GM12891 (cell line): Measurements from ENCODE around the gene MRPL34.

ENCODE experiments used
- DNase-seq: peaks from one replicate; pipeline ENCODE4 v3.0.0; 2011; ENCODE audit warnings: low spot score; ENCODE audit not compliant: insufficient read length
- FAIRE-seq: peaks from 2 replicates; lab custom pipeline; 2011; peaks lifted over from hg19 to GRCh38; lab: Jason Lieb, UNC
- PAX5 ChIP-seq: IDR thresholded peaks from 2 replicates; pipeline ENCODE4 v1.6.1; 2011; ENCODE audit warnings: low read length, moderate library complexity, mild to moderate bottlenecking; ENCODE audit not compliant: insufficient read depth, severe bottlenecking
- POLR2A ChIP-seq: IDR thresholded peaks from 2 replicates; pipeline ENCODE4 v1.6.1; 2011; ENCODE audit warnings: low read depth, low read length, control low read depth
- POLR2AphosphoS5 ChIP-seq: IDR thresholded peaks from 2 replicates; pipeline ENCODE4 v1.6.1; 2011; ENCODE audit warnings: low read depth, low read length, control low read depth
- POU2F2 ChIP-seq: IDR thresholded peaks from 2 replicates; pipeline ENCODE4 v1.6.1; 2011; ENCODE audit warnings: low read depth, mild to moderate bottlenecking, control low read depth, low read length, moderate library complexity
- SPI1 ChIP-seq: IDR thresholded peaks from 2 replicates; pipeline ENCODE4 v1.6.1; 2011; ENCODE audit warnings: low read depth, low read length, control low read depth
- TAF1 ChIP-seq: IDR thresholded peaks from 2 replicates; pipeline ENCODE4 v1.6.1; 2011; ENCODE audit warnings: low read depth, low read length, control low read depth

The MRPL34 gene

GRCh38 chr19:17332677-17333581, 27.3 kb downstream of the MRPL34 start:
- TF ChIP-seq PAX5 (no peak), TAF1 (no peak), POLR2A (no peak), POLR2AphosphoS5 (no peak), POU2F2 (no peak), SPI1 (no peak)
- FAIRE-seq, result no peak
- DNase-seq, result no peak

DNA sequence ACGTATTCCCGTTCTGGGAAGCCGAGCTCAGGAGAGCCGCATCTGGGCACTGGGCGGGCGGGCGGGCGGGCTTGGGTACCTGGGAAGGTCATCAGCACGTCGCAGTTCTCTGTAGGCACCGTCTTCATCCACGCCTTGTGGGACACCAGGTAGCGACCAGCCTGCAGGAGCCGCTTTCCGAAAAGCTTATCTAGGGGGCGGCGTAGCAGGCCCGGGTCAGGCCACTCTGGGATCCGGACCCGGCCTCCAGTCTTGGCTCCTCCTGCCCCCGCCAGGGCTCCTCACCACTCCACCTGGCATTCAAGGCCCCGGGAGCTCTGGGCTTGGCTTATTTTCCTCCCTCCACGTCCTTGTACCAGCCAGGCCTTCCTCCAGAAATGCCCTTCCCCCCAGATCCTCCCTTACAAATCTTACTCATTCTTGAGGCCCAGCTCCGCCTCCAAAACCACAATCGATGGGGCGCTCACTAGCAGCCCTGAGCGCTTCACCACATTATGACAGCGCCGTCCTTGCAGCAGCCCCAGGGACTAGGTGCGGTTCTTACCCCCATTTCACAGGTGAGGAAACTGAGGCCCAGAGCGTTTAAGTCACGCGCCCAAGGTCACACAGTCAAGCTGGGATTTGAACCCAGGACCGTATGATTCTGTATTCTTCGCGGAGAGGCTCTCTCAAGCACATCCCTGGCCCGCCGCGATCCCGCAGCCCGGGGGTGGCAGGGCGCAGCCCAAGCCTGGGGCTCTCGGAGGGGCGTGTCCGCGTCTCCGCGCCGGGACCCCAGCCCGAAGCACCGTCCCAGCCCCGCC, 28.1 kb downstream of the MRPL34 start:
- FAIRE-seq (peak; percentile 77), DNase-seq (peak; percentile 79)
- 0 out of 2 replicates have a peak, but pooled peaks have one; percentile 18 for TF ChIP-seq TAF1
- TF ChIP-seq POLR2AphosphoS5, result no peak
- TF ChIP-seq POLR2A, result no peak
- no peak for TF ChIP-seq PAX5
- TF ChIP-seq POU2F2, result 0 out of 2 replicates have a peak, but pooled peaks have one; percentile 23
- no peak for TF ChIP-seq SPI1

GRCh38 chr19:17334414-17335409, 29.0 kb downstream of the MRPL34 start, which contains the start of gene ANO8:
Gene ANO8 (minus strand): TSS chr19:17334855. CDS start chr19:17334670, 185 bp downstream.
- DNase-seq (peak; percentile 92), FAIRE-seq (peak; percentile 96)
- TF ChIP-seq POU2F2 (peak; percentile 61; the same call in 1 of the 2 replicates), TAF1 (no peak), SPI1 (no peak)

GRCh38 chr19:17335575-17335974, 29.9 kb downstream of the MRPL34 start:
- TF ChIP-seq POLR2A (no peak), POU2F2 (no peak), PAX5 (no peak), SPI1 (no peak), POLR2AphosphoS5 (no peak), TAF1 (no peak)
- FAIRE-seq, result no peak
- no peak for DNase-seq

DNA sequence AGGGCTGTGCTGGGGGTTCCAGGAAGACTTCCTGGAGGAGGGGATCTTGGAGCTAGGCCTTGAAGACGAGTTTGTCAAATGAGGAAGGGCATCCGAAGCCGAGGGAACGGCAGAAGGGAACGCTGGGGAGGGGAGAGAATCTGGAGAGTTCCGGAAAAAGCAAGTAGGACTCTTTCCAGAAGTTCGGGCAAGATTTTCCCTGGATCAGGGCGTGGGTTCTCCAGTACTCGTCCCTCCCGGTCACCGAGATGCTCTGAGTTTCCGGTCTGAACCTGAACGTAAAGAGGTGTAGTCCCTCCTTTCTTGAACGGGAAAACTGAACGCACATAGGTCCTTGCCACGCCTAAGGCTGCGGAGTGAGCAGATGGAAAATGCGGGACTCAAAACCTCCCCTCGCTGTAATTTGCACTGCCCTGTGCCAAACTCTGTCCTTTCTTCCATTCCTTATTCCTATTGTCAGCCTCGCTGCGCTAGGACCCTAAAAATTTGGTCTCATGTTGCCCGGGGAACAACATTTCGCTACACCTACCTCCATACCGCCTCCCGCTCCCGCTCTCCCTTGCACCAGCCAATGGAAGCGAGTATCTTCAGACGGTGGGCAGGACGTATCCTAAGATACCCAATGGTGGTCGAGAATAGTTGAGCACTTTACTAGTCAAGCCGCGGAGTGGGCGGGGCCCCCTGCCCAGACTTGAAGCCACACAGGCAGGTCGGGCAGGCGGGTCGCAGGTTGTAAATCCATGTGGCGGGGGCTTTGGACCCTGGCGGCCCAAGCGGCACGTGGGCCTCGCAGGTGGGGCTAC, 31.4 kb downstream of the MRPL34 start, which contains the start of gene GTPBP3:
TSS of gene GTPBP3 (plus strand) at position 682 of the 803 bp plus-strand sequence. CDS start at position 741, 59 bp downstream.
- DNase-seq (peak; percentile 93), FAIRE-seq (peak; percentile 100)
- peak; percentile 66; the same call in 1 of the 2 replicates for TF ChIP-seq POU2F2
- TF ChIP-seq POLR2AphosphoS5, result peak; percentile 76
- peak; percentile 62; the same call in 1 of the 2 replicates for TF ChIP-seq POLR2A
- TF ChIP-seq PAX5, result no peak
- TF ChIP-seq TAF1, result peak; percentile 18; the same call in 1 of the 2 replicates
- TF ChIP-seq SPI1, result peak; percentile 41; the same call in 1 of the 2 replicates

DNA sequence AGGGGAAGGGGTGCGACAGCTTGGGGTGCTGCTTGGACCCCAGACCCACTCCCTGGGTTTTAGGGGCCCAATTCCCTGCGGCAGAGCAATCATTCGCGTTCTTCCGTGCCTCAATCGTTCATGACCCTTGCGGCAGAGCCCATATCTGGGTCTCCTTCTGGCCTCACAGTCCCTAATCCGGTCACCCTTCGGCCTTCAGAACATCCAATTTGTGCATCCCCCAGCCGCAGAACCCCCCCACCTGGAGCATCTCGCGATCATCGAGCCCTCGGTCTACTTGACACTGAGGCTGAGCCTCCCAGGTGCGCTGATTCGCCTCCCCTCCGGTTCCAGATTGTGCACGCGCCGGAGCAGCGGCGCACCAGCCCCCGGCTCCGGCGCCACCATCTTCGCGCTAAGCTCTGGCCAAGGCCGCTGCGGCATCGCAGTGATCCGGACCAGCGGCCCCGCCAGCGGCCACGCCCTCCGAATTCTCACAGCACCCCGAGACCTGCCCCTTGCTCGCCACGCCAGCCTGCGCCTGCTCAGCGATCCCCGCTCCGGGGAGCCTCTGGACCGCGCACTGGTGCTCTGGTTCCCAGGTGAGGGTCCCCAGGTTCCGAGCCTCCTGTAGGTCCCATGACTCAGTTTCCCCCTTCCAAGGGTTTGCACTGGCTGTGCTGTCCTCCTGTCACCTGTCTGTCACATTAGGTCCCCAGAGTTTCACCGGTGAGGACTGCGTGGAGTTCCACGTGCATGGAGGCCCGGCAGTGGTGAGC, 32.2 kb downstream of the MRPL34 start:
- DNase-seq, result no peak

DNA sequence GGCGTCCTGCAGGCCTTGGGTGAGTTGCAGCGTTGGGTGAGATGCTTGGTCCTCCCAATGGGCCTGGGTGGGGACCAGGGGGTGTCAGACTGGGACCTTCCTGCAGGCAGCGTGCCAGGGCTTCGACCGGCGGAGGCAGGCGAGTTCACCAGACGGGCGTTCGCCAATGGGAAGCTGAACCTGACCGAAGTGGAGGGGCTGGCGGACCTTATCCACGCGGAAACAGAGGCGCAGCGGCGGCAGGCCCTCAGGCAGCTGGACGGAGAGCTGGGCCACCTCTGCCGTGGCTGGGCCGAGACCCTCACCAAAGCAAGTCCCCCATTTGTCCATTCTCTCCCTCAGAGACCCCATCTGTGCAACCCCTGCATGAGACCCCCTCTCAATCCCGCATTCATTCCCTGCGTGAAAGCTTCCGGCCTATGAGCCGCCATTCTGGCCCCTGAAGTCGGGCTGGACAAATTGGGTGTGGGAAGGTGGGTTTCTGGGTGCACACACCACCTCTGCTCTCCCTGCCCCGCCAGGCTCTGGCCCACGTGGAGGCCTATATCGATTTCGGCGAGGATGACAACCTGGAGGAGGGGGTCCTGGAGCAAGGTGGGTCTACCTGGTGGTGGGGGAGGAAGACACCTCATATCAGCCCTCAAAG, 32.9 kb downstream of the MRPL34 start:
- no peak for FAIRE-seq

More for the DNA sequence above, 32.2 kb downstream of the MRPL34 start:
- TF ChIP-seq TAF1, result no peak
- no peak for FAIRE-seq

More for the DNA sequence above, 32.9 kb downstream of the MRPL34 start:
- TF ChIP-seq SPI1 (no peak), POLR2A (no peak), PAX5 (no peak), POLR2AphosphoS5 (no peak), POU2F2 (no peak), TAF1 (no peak)
- no peak for DNase-seq
